Fibroblast of villous mesenchyme (primary cell): Measurements from ENCODE around the gene ROR1. TPM values are rescaled to one million over a fixed set of nuclear protein-coding genes. Genes with fewer than 3 reads are reported as not detected.
A peak's percentile ranks its signal among the peaks of the same experiment; 100 is the strongest.

ENCODE experiments used
- DNase-seq: peaks from one replicate; pipeline ENCODE4 v3.0.0-alpha.2; 2010; ENCODE audit warnings: low read depth
- H3K4me3 ChIP-seq: 2 replicates; pipeline ENCODE4 v1.5.1; 2011; ENCODE audit warnings: low read depth, mild to moderate bottlenecking, low read length
- CTCF ChIP-seq: IDR thresholded peaks from 2 replicates; pipeline ENCODE4 v1.5.1; 2012; ENCODE audit warnings: low read depth, mild to moderate bottlenecking, low read length; ENCODE audit not compliant: insufficient read depth
- total RNA-seq: library from RNA; depleted of rRNA; stranded (reverse); fragments of >200 nt; gene quantifications from 2 replicates; pipeline ENCODE4 v1.2.3, GENCODE V29; 2012

Gene ROR1
- total RNA-seq, 1 donor: 8.6 TPM

DNA sequence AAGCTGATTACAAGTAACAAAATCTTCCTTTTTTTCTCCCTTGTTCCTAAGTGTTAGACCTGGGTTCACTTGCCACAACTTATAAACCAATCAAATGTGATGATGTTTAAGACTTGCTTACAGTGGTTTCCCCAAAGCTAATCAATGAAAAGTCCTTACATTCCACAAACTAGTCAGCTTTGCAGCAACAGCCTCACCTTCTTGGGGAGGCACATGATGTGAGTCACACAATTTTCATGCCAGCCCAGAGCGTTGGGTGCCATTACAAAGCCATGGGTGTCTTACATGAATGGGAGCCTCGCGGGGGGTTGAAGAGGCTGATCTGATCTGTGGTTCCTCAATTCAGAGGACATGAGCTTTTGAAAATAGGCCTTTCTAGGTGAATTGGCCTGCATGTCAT, 338.0 kb downstream of the ROR1 start:
- no peak overlapping the region for H3K4me3 ChIP-seq
- no peak for TF ChIP-seq CTCF
- DNase-seq: no peak

DNA sequence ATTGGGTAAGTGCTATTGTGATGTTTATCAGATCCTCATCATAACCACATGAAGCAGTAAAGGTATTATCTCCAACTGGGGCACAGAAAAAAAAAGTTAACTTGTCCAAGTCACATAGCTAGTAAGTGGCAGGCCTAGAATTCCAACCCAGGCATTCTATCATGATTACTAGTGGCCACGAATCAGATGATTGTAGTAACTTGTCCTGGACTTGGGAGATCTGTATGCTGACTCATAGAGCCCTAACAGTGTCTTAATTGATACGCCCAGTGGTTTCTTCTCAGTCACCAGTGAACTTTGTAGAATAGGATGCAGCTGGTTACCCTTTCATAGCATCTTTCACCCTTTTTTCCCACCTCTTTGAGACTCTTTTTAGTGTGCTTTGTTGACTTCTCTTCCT, 338.5 kb downstream of the ROR1 start:
- no peak for TF ChIP-seq CTCF
- DNase-seq: peak; percentile 51
- H3K4me3 ChIP-seq: no peak overlapping the region

DNA sequence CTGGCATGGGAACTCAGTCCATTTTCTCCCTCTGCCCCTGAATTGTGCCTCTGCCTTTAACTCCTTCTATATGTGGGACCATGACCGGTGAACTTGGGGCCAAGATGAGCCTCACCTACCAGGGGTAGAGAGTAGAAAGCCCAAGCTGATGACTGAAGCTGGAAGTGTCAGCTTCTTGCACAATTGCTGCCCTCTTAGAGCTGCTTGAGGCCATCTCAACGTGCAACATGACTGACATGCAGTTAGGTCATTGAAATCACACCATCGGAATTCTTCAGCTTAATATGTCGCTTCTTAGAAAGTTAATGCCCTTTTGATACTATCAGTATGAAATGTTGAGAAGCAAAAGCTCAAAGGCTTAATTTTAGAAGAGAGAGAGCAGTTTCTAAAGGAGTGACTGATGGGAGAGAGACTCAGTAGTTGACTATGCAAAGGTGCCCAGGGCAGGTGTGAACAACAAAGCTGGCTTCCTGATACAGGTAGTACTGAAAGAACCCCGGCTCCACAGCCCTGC, 340.3 kb downstream of the ROR1 start:
- no peak for DNase-seq
- no peak for TF ChIP-seq CTCF
- H3K4me3 ChIP-seq: no peak overlapping the region

DNA sequence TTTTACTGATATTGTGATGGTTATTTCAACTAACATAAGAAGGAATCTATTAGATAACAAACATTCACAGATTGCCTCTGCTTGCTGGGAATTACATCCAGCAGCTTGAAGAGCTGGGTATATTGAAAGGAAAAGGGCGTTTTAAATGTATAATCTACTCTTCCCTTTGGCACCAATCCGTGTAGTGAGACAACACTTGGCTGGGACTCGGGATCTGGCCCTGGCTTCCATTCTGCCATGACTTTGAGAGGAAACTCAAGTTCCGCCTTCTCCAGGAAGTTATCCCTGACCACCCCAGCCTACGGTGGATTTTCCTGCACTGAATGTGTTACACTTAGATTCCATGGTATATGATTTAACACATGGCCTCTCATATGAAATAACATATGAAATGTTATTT, 342.7 kb downstream of the ROR1 start:
- no peak for DNase-seq
- no peak overlapping the region for H3K4me3 ChIP-seq
- TF ChIP-seq CTCF: no peak

GRCh38 chr1:64117492-64117891, 343.7 kb downstream of the ROR1 start:
- no peak for DNase-seq
- no peak for TF ChIP-seq CTCF
- H3K4me3 ChIP-seq: no peak overlapping the region

DNA sequence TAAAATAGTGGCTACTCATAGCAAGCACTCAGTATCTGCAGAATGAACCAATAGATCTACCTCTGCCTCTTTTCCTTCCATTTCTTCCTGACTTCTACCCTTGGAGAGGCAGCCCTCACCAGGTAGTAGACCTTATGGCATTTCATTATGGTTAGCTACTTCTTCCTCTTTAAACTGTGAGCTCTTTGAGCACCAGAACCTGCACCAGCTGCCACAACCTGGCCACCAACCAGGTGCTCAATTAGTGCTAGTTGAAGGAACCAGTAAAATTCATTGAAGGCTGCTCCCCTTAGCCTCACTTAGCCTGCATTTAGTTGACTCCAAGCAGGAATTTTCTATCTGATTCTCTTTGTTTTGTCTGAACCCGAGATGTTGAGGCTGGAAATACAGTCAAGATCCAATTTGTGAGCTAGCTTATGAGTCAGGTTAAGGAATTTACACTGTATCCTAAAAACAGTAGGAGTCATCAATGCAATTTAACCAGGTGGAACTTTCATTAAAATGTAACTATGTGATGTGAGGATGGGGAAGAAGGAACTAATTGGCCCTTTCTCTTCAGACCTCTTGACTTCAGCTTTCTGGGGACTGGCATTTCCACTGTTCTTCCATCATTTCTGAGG, 348.1 kb downstream of the ROR1 start:
- TF ChIP-seq CTCF: no peak
- no peak for DNase-seq
- H3K4me3 ChIP-seq: no peak overlapping the region

DNA sequence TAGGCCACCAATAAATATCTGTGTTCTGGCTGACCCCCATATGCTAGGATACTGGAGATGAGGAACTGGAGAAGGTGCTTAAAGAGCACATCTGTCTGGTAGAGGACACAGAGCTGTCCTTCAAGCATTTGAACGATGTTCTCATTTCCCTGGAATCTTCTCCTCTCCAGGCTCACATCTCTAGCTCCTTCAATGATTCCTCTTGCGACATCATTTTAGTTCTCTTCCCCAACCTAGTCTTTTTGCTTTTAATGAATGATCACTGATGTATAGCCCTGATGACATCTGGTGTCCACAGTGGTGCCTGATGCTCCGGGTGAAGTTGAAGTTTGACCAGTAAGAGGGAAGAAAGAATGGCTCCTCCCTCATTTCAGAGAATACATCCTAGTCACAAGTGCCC, 348.8 kb downstream of the ROR1 start:
- TF ChIP-seq CTCF: no peak
- no peak for DNase-seq
- H3K4me3 ChIP-seq: no peak overlapping the region
